Measurements from ENCODE around the gene PUS7L.

- no peak for TF ChIP-seq CTCF (IDR thresholded peaks at IDR 0.05 in 2 of 3, conservative IDR thresholded peaks at IDR 0.05 in 1 of 3; ENCODE audit: borderline replicate concordance in 1 of 3, insufficient read depth in 1 of 3, low read depth in 2 of 3, low read length in 2 of 3)
- no peak for TF ChIP-seq POLR2AphosphoS5 (IDR thresholded peaks at IDR 0.05; ENCODE audit: low read depth, low read length)
- no peak for TF ChIP-seq EZH2 (IDR thresholded peaks at IDR 0.05)
- TF ChIP-seq CEBPB (IDR thresholded peaks at IDR 0.05; ENCODE audit: low read depth), result no peak
- TF ChIP-seq REST (IDR thresholded peaks at IDR 0.05; ENCODE audit: low read depth), result no peak
- TF ChIP-seq ZBTB33 (IDR thresholded peaks at IDR 0.05; ENCODE audit: extremely low read depth, insufficient replicate concordance, low read length), result no peak
- no peak for TF ChIP-seq EZH2phosphoT487 (IDR thresholded peaks at IDR 0.05; ENCODE audit: borderline replicate concordance)
- no peak for TF ChIP-seq POLR2A (IDR thresholded peaks at IDR 0.05; ENCODE audit: borderline replicate concordance, extremely low read depth, insufficient read depth, insufficient read length)
- no peak for TF ChIP-seq JUND (IDR thresholded peaks at IDR 0.05)
- no peak for TF ChIP-seq SIN3A (IDR thresholded peaks at IDR 0.05; ENCODE audit: low read depth)
These were observed 89.2 kb downstream of the PUS7L start for GRCh38 chr12:43669373-43669772.

Measured in HCT116 (cell line).